SHP77 (cell line): ENCODE measurements around the gene TRAF6.
"Not testable (repeated sequence)": the region's sequence is repeated elsewhere in the genome, so short reads cannot be mapped to it uniquely, and the experiment has no call there.

ENCODE experiments used
- DNase-seq, 2 experiments: peaks; one replicate each; lab custom pipeline; 2025; lab: John Stamatoyannopoulos, UW

The TRAF6 gene

GRCh38 chr11:36509694-36510593 is at the start of gene TRAF6:
TSS of gene TRAF6 (minus strand) at chr11:36510272. CDS start at chr11:36501515, 8,757 bp downstream.
- DNase-seq: peak; percentile 78 to 81

- no peak for DNase-seq
Measured at GRCh38 chr11:36558571-36559413, 48.7 kb upstream of the TRAF6 start.

DNA sequence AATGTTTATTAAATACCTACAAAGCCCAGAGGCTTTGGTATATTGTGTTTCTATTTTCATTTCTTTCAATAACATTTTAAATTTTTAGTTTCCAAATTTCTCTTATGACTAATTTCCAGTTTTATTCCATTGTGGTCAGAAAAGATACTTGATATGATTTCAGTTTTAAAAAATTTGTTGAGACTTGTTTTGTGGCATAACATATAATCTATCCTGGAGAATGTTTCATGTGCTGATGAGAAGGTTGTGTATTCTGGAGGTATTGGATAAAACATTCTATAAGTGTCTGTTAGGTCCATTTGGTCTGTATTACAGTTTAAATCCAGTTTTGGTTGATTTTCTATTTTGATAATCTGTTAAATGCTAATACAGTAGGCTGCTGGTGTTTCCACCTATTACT is 47.9 kb upstream of the TRAF6 start:
- no peak for DNase-seq

GRCh38 chr11:36557390-36557789 is 47.3 kb upstream of the TRAF6 start:
- peak in 1 of 2 experiments; percentile 46 for DNase-seq

DNA sequence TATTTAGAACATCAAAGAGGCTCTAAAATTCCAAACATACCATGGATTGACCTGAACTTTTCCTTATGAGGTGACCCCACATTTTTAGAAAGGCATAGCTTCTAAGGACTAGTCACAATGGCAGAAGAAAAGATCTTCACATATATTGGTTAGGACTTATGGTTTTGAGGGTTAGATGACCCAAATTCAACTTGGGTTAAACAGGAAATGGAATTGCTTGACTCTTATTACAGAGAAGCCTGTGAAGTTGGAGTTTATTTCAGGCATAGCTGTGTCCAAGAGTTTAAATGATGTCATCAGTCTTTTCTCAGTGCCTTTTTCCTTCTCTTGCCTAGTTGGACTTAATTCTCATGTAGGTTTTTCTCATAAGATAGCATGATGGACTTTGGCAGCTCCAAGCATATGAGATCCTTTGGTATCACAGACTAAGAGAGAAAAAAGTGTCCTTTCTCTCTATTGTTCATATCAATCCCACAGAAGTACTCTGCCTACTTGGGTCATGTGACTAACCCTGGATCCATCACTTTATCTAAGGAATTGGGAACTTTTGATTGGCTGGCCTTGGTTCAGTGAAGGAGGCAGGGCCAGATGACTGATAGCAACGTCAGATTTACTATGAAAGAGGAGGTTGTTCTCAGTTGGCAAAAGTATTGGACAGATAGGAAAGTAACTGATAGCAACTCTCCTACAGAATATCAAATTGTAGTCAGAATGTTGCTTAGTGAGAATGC is 40.5 kb upstream of the TRAF6 start:
- DNase-seq: no peak

DNA sequence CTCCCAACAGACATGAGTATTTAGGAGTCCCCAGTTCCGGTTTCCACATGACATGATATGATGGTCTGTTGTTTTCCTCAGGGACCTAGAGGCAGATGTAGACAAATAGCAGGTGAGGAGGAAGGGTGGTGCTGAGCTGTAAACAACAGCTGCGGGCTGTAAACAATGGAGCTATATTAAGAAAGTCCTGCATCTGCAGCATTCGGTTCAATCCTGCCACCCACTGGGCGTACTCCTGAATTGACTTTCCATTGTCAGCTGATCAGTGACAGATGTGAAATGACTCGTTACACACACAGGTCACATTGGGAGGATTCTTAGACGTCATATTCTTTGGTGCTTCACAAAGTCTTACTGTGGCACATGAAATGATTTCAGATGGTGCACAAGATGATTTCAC is 30.9 kb upstream of the TRAF6 start:
- DNase-seq: peak; percentile 33 to 58

DNA sequence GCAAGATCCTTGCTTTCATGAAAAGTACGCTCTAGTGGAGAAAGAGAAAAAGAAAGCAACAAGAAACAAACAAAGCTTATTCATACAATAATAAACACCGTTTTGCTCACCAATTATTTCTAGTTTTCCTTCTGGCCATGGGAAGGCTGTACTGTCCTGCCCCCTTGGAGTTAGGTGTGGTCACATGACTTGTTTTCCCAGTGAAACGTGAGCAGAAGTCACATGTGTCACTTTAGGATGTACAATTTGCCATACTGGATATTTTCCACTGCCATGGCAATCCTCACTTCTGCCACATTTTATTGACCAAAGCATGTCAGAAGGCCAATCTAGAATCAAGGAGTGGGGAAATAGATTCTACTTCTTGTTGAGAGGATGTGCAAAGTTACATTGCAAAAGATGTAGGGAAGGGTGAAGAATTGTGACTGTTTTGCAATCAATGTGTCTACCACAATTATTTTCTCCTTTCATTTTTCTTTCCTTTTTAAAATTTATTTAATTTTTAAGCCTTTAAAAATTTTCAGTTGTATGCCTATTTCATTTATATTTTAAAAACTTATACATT is 24.3 kb upstream of the TRAF6 start:
- DNase-seq: no peak

DNA sequence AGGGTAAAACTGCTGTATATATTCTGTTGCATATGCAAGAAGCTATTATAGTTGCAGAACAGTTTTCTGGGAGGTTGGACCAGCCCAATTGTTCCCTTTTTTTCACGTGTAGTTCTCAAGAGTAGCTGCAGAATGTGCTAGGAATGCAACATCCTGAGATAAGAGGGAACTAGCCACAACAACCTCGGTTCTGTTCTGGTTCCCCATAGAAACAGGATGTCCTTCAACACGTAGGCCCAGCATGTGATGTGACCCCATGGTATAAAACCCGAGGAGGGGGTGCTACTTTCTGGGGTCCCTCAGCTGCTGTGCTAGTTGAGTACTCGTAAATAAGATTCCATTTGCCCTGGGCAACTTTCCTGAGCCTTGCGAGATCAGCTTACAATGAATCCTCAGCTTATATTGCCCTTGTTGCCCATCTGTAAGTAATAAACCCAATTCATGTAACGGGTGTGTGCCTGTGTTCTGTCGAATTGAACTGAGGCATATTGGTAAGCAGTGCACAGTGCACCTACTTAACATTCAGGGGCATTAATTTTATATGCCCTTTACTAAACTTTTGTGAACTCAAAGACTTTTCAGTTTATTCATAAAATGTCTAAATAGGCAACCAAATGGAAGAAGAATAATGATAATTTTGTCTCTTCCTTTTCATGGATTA is 23.0 kb upstream of the TRAF6 start:
- no peak for DNase-seq

GRCh38 chr11:36530840-36531239 is 20.8 kb upstream of the TRAF6 start:
- no peak for DNase-seq

DNA sequence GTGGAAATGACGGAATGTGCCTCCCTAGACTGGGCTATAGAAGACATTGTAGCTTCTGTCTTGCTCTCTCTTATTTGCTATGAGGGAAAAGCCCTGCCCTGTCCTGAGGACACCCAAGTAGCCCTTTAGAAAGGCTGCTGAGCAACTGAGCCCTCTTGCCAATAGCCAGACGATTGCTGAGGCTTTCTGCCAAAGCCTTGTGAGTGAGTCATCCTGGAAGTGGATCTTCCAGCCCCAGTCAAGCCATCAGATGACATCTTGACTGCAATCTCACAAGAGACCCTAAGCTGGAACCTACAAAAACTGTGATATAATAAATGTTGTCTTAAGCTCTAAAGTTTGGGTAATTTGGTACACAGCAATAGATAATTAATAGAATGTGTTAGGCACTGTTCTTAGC is 3.9 kb upstream of the TRAF6 start:
- DNase-seq: no peak

- DNase-seq: no peak
Measured at GRCh38 chr11:36512016-36512415, 1.9 kb upstream of the TRAF6 start.

GRCh38 chr11:36511062-36511461 is 990 bp upstream of the TRAF6 start:
- DNase-seq: not testable (repeated sequence)

DNA sequence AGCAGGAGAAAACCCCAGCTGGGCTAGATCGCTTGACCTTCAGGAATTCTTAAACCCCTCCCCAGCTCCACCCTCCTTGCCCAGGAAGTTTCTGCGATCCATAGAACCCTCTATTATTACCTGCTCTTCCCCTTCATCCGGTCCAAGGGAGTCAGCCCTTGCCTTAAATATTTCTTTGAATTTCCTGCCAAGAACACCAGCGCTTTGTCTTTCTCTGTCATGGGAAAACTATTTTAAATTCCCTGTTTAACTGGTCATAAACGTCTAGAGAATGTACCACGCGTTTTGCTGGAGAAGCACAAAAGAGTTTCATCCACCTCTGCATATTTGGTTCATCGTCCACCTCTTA is 496 bp upstream of the TRAF6 start:
- no peak for DNase-seq

GRCh38 chr11:36509201-36509639 is 852 bp downstream of the TRAF6 start:
- no peak for DNase-seq

DNA sequence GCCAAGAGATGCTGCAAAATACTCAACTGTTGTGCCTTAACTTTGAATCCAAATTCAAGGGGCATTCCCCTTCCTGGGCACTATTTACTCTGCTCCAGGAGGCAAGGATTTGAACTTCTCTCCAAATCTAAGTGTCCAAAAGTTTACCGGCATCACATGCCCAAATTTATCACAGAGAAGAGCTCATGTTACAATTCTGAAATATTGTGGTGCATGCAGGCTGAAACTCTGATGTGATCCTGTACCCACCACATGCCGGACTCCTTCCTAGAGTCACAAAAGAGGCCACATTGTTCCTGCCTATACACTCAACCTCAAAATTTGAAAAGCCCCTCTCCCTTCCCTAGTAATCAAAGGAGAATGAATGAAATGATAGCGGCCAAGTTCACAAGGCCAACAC is 1.3 kb downstream of the TRAF6 start:
- DNase-seq: no peak

DNA sequence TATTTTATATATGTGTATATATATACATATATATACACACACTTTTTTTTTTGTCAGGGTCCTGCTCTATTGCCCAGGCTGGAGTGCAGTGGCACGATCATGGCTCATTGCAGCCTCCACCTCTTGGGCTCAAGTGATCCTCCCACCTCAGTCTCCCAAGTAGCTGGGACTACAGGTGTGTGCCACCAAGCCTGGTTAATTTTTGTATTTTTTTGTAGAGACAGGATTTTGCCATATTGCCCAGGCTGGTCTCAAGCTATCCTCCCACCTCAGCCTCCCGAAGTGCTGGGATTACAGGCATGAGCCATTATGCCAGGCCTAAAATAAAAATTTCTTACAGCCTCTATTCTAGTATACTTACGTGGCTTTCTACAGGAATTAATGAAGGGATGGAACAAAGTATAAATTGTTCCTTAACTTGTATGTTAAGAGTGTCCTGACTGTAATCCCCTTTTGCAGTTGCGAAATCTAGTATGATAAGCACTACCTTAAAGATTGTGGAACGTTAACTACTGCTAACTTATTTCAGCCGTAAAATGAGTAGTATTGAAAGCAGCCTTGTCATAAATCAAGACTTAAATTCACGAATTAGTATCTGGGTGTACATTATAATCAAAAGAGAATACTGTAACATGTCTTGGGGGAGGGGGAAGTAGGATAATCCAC is 2.1 kb downstream of the TRAF6 start:
- DNase-seq: no peak

- DNase-seq: no peak
Measured at GRCh38 chr11:36501236-36501635, 8.8 kb downstream of the TRAF6 start.

DNA sequence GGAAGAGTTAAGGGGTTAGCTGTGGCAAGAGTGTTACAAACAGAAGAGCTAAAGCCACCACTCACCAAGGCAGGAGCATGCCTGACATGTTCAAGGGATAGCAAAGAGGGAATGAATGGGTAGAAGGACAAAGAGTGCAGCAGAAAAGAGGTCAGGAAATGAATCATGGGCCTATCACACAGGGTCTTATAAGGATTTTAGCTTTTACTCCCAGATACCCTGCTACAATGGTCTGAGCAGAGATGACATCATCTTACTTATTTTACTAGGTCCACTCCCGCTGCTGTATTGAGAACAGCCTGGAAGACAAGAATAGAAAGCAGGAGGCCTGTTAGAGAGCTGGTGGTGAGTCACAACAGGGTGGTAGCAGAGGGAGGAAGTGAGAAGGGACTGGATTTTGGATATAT is 9.8 kb downstream of the TRAF6 start:
- no peak for DNase-seq

DNA sequence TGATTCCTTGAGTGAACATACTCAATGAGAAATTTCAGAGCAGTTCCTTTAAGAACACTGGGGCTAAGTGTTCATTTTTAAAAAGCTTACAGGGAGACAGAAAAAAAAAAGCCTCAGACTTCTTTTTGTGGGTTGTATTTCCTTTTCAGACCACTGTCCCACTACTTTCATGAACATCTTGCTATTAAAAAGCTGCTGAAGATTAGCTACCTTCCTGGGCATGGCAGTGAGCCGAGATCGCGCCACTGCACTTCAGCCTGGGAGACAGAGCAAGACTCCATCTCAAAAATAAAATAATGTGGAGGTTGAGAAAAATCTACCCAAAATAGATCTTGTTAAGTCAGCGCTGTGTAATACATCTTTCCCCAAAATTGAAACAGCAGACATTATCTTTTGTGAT is 10.8 kb downstream of the TRAF6 start:
- no peak for DNase-seq

DNA sequence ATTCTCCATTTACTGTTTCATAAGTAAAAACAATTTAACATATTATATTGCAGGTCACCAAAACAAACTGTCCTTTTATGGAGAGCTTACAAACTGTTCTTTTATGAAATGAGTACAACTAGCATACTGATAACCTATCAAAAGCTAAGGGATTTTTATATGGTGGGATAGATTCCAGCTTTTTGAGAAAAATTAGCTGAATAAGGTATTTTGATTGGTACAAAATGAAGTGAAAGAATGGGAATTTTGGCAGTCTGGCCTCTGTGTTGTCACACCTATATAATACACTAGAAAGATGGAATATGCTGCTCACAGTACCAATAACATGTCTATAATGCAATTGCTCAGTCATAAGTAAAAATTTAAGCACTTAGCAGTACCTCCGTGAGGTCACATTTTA is 11.4 kb downstream of the TRAF6 start:
- DNase-seq: no peak

- DNase-seq: no peak
Measured at GRCh38 chr11:36493332-36493731, 16.7 kb downstream of the TRAF6 start.
